Colon (tissue), 2 donors: ENCODE measurements around the gene REG1B.
"Not testable (repeated sequence)": the region's sequence is repeated elsewhere in the genome, so short reads cannot be mapped to it uniquely, and the experiment has no call there.

Experiments
- FAIRE-seq: peaks from 2 replicates; lab custom pipeline; 2012; peaks lifted over from hg19 to GRCh38; lab: Jason Lieb, UNC
- donor health status: control.
- donor health status: control.

REG1B gene

DNA sequence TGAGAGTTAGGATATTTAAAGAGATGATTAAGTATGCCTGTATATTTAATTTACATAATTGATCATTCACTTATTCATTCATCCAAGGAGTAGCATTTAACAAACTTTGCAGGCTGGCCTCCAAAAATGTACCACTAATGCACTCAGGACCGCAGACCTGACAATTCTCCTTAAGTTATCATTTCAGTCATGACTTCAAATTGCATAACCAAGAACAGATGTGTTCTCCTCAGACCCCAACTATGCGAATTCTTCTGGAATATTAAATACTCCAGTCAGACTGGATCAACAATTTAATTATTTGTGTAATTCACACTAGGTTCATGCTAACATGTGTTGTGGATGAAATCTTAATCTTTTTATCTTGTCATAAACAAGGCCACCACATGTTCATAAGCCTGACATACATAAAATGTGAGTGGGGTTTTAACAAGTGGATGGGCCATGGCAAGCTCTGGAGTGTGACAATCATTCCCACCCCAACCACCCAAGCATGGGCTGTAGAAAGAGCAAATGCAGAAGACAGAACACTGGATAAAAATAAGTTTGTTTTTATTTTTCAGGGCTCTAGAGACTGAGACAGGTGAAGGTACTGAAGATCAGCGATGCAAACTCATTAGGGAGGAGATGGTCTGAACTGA lies 3.2 kb downstream of the REG1B start:
- FAIRE-seq = no peak

DNA sequence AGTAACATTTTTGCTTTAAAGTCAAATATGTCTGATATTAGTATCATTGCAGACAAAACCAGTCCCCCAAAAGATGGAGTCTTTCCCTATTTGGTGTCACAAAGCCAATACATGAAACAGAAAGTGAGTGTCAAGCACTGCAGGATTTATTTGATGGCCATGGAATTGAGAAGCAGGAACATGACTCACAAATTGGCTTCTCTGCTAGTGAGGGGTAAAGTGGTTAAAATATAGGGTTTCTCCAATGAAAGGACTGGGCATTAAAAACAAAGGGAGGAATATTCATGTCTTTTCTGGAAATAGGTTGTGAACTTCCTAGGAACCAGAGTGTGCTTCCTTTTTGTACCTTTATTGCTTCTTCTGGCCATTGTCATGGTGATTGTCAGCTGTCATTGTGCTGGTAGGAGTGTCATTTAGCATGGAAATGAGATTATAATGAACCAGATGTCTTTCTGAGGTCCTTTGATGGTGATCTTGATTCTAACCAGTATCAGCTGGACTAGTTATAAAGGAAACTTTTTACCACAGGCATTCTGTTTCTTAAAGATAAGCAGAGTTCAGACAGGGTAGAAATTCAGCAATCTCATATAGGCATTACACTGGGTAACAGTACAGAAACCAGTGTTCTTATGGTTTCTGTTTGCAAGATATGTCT lies 4.1 kb downstream of the REG1B start:
- no peak for FAIRE-seq

DNA sequence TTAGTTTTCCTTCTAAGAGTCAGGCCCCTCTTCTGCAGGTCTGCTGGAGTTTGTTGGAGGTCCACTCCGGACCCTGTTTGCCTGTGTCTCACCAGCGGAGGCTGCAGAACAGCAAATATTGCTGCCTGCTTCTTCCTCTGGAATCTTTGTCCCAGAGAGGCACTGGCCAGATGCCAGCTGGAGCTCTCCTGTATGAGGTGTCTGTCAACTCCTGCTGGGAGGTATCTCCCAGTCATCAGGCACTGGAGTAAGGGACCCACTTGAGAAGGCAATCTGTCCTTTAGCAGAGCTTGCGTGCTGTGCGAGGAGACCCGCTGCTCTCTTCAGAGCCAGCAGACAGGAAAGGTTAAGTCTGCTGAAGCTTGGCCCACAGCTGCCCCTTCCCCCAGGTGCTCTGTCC lies 4.8 kb downstream of the REG1B start:
- no peak for FAIRE-seq

DNA sequence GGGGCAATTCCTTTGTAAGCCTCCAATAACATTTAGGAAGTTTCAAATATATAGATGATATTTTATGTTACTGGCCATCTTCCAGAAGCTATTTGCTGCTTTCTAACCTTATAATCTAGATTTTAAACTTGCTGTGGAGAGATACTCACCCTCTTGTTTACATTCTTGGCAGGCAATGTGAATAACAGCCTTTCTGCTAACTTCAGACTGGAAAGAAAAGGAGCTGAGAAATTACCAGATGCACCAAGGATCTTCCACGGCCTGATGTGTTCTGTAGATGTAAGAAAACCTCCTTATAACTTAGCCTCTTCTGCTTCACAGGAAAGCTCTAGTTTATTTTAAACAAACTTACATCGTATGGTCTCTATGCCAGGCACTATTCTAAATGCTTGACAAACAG lies 16.7 kb downstream of the REG1B start:
- no peak for FAIRE-seq

DNA sequence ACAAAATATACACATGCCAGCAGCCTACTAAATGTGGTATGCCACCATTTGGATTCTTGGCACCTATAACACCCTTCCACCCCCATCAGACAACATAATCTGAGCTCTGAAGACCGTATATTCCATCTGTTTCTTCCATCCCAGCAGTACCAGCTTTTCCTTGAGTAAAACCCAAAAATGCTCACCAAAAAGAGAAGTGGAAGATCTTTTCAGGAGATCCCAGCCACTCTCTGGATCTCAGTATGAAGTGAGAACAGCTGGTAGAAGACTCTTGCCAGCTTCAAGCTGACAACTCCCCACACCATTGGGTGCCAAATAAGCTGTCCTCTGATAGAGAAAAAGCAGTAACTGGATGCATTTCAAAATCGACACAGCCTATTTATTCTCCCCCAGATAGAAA lies 22.6 kb downstream of the REG1B start:
- FAIRE-seq = no peak

DNA sequence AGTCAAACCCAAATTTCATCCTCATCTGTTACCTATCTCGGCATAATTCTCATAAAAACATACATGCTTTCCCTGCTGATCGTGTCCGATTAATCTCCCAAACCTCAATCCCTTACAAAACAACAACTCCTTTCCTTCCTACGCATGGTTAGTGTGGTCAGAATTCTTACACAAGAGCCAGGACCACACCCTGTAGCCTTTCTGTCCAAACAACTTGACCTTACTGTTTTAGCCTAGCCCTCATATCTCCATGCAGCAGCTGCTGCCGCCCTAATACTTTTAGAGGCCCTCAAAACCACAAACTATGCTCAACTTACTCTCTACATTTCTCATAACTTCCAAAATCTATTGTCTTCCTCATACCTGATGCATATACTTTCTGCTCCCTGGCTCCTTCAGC lies 33.0 kb downstream of the REG1B start:
- FAIRE-seq = not testable (repeated sequence)

DNA sequence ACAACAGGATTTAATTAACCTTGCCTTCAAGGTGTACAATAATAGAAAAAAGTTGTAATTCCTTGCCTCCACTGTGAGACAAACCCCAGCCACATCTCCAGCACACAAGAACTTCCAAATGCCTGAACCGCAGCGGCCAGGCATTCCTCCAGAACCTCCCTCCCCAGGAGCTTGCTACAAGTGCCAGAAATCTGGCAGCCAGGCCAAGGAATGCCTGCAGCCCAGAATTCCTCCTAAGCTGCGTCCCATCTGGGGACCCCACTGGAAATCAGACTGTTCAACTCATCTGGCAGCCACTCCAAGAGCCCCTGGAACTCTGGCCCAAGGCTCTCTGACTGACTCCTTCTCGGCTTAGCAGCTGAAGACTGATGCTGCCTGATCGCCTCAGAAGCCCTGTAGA lies 34.3 kb downstream of the REG1B start:
- not testable (repeated sequence) for FAIRE-seq

DNA sequence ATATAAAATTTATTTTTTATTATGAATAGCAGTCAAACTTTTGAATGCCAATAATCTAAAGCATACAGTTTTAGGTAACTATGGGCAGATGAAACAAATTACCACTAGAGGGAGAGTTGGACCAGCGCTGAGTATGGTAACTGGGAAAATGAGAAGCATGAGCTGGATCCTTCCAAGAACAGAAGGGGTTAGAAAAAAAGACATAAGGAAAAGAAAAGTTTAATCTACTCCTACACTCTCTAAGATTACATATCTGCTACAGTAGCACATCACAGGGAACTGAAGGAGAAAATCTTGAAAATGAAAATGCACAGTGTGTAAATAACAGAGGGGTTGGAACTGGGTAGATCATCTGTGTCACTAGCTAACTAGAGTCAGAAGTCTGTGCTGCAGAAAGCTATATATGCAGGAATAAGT lies 46.8 kb downstream of the REG1B start:
- FAIRE-seq = no peak

DNA sequence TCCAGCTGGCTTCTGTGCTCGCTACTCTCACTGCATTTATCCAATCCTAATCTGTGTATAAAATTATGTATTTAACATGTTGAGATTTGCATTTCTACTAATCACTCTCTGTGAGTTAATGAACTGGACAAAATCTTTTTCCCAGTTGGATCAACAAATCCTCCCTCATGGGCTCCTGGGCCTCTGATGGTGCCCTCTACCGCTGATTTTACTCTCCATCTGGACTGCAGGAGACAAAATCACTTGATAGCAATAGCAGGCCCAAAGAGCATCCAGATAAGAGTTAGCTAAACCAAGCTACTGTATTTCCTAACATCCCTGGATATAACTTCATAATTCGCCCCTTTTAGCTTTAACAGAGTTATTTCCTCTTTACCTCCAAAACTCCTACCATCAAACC lies 47.8 kb downstream of the REG1B start:
- no peak for FAIRE-seq
